ENCODE data around the gene CPSF4L.

CPSF4L gene

DNA sequence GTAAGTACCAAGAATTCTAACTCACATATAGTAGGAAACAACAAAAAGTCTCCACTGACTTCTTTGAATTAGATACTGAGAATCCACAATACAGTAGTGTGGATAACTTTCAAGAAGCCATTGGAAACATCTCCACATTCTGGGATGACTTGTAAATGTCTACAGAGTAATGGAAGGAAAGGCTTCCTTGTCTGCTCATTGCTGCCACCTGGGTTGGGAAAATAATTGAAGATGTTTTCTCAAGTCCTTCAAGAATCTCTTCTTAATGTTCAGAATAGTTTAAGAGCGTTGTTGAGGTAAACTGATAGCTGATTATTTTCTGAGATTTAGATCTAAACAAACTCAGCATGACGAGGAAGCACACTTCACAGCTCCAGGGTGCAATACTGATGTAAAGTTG is 14.0 kb downstream of the CPSF4L start:
- Histone ChIP-seq H3K9ac (ENCODE audit: low read length) (no peak overlapping the region), H2AFZ (ENCODE audit: low read length) (no peak overlapping the region), H3K4me3 (ENCODE audit: low read length) (no peak overlapping the region), H3K4me1 (ENCODE audit: low read length) (no peaks in the 10 kb centered on the region), H3K36me3 (replicated peaks; ENCODE audit: insufficient read depth, low read length) (no peaks in the 10 kb centered on the region), H3K4me2 (ENCODE audit: low read depth, low read length) (no peak overlapping the region), H3K27me3 (replicated peaks; ENCODE audit: insufficient read depth, low read length) (no peaks in the 10 kb centered on the region), H3F3A (ENCODE audit: insufficient read depth, low read length) (no peaks in the 10 kb centered on the region), H3K9me3 (replicated peaks; ENCODE audit: insufficient read depth, low read length) (no peaks in the 10 kb centered on the region), H3K9me2 (replicated peaks; ENCODE audit: insufficient read depth, low read length) (no peaks in the 10 kb centered on the region), H4K20me1 (ENCODE audit: insufficient read depth, low read length) (no peaks in the 10 kb centered on the region), H3K79me2 (ENCODE audit: low read length) (no peaks in the 10 kb centered on the region), H3K27ac (ENCODE audit: low read length) (no peak overlapping the region)
- DNase-seq: no peak
- no peak for TF ChIP-seq EZH2phosphoT487 (IDR thresholded peaks at IDR 0.05; ENCODE audit: low read length)
- TF ChIP-seq, protein P1, sequence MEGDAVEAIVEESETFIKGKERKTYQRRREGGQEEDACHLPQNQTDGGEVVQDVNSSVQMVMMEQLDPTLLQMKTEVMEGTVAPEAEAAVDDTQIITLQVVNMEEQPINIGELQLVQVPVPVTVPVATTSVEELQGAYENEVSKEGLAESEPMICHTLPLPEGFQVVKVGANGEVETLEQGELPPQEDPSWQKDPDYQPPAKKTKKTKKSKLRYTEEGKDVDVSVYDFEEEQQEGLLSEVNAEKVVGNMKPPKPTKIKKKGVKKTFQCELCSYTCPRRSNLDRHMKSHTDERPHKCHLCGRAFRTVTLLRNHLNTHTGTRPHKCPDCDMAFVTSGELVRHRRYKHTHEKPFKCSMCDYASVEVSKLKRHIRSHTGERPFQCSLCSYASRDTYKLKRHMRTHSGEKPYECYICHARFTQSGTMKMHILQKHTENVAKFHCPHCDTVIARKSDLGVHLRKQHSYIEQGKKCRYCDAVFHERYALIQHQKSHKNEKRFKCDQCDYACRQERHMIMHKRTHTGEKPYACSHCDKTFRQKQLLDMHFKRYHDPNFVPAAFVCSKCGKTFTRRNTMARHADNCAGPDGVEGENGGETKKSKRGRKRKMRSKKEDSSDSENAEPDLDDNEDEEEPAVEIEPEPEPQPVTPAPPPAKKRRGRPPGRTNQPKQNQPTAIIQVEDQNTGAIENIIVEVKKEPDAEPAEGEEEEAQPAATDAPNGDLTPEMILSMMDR (IDR thresholded peaks at IDR 0.05; ENCODE audit: low read length): peak; percentile 6; the same call in 1 of the 2 replicates

DNA sequence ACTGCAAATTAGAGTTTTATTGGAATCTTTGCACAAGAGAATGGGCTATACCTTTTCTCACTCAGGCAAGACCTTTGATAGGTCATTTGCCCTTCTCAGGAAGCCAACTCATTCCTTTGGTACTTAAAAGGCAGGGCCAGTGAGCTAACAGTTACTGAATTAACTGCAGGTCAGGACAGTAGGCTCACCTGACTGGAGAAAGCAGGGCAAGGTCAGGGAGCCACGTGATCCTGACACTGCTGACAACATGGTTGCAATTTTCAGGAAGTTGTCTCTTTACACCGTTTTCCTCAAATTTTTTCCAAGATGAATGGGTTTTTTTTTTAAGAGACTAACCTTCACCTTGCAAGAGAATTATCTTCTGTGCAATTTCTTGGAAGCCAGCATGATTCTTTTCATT is 21.1 kb downstream of the CPSF4L start:
- Histone ChIP-seq H3K9me3 (replicated peaks; ENCODE audit: insufficient read depth, low read length) (no peaks in the 10 kb centered on the region), H3K27ac (ENCODE audit: low read length) (no peak overlapping the region), H2AFZ (ENCODE audit: low read length) (no peak overlapping the region), H3K27me3 (replicated peaks; ENCODE audit: insufficient read depth, low read length) (no peaks in the 10 kb centered on the region), H4K20me1 (ENCODE audit: insufficient read depth, low read length) (no peaks in the 10 kb centered on the region), H3K79me2 (ENCODE audit: low read length) (no peaks in the 10 kb centered on the region), H3K36me3 (replicated peaks; ENCODE audit: insufficient read depth, low read length) (no peaks in the 10 kb centered on the region), H3K9me2 (replicated peaks; ENCODE audit: insufficient read depth, low read length) (no peaks in the 10 kb centered on the region), H3K4me1 (ENCODE audit: low read length) (no peaks in the 10 kb centered on the region), H3F3A (ENCODE audit: insufficient read depth, low read length) (no peaks in the 10 kb centered on the region), H3K4me2 (ENCODE audit: low read depth, low read length) (no peak overlapping the region), H3K4me3 (ENCODE audit: low read length) (no peak overlapping the region), H3K9ac (ENCODE audit: low read length) (no peak overlapping the region)
- TF ChIP-seq, protein P1 (IDR thresholded peaks at IDR 0.05; ENCODE audit: low read length): no peak
- no peak for TF ChIP-seq EZH2 (optimal IDR thresholded peaks at IDR 0.05; ENCODE audit: low read depth, low read length)
- TF ChIP-seq EZH2phosphoT487 (IDR thresholded peaks at IDR 0.05; ENCODE audit: low read length): no peak
- DNase-seq: no peak

DNA sequence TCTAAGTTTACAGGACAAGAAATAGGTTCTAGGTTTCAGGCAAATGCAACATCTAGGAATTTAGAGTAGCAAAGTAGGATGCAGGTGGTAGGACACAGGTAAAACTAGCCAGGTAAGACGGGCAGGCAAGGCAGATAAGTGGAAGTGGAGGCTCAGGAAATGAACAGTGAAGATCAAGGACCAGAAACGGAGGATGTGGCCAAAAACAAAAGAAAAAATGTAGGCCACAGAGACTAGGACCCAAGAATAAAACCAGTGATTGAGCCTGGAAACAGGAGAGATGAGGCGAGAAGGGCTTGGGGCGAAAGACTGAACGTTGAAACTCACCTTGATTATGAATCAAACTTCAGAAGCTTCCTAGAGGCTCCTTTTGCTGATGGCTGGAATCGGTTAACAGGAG is 24.0 kb downstream of the CPSF4L start:
- TF ChIP-seq EZH2 (optimal IDR thresholded peaks at IDR 0.05; ENCODE audit: low read depth, low read length) (no peak), EZH2phosphoT487 (IDR thresholded peaks at IDR 0.05; ENCODE audit: low read length) (no peak)
- TF ChIP-seq, protein P1 (IDR thresholded peaks at IDR 0.05; ENCODE audit: low read length): no peak
- H3K36me3 ChIP-seq (replicated peaks; ENCODE audit: insufficient read depth, low read length): no peaks in the 10 kb centered on the region; the same call in 1 of the 2 replicates
- H3K4me2 ChIP-seq (ENCODE audit: low read depth, low read length): no peak overlapping the region
- no peak overlapping the region for H3K9ac ChIP-seq (ENCODE audit: low read length)
- H4K20me1 ChIP-seq (ENCODE audit: insufficient read depth, low read length): no peaks in the 10 kb centered on the region
- H3K9me2 ChIP-seq (replicated peaks; ENCODE audit: insufficient read depth, low read length): no peaks in the 10 kb centered on the region
- no peak overlapping the region for H3K4me3 ChIP-seq (ENCODE audit: low read length)
- no peaks in the 10 kb centered on the region for H3K9me3 ChIP-seq (replicated peaks; ENCODE audit: insufficient read depth, low read length)
- no peak overlapping the region for H3K27ac ChIP-seq (ENCODE audit: low read length)
- no peak overlapping the region for H2AFZ ChIP-seq (ENCODE audit: low read length)
- no peaks in the 10 kb centered on the region for H3F3A ChIP-seq (ENCODE audit: insufficient read depth, low read length)
- H3K79me2 ChIP-seq (ENCODE audit: low read length): peaks cover 8% of the 10 kb centered on the region
- no peaks in the 10 kb centered on the region for H3K27me3 ChIP-seq (replicated peaks; ENCODE audit: insufficient read depth, low read length)
- no peak for DNase-seq
- H3K4me1 ChIP-seq (ENCODE audit: low read length): no peaks in the 10 kb centered on the region

Data from MM.1S (cell line).